GM21723 (cell line): ENCODE measurements around the gene PDGFA.

Experiments used
- ATAC-seq: cut with Tn5 transposase; IDR thresholded peaks from one replicate; pipeline ENCODE4 v1.9.1; 2021; ENCODE audit warnings: mild to moderate bottlenecking, moderate library complexity; ENCODE audit not compliant: unreplicated experiment

The PDGFA gene

GRCh38 chr7:475951-476441 is 43.6 kb downstream of the PDGFA start:
- ATAC-seq: no peak

- ATAC-seq: no peak
Observed at GRCh38 chr7:475425-475728, 44.3 kb downstream of the PDGFA start.

GRCh38 chr7:474605-475424 is 44.8 kb downstream of the PDGFA start:
- ATAC-seq: no peak

GRCh38 chr7:473870-474604 is 45.6 kb downstream of the PDGFA start:
- no peak for ATAC-seq

- no peak for ATAC-seq
Observed at GRCh38 chr7:473211-473734, 46.4 kb downstream of the PDGFA start.

GRCh38 chr7:472640-472957 is 47.0 kb downstream of the PDGFA start:
- ATAC-seq: no peak

- no peak for ATAC-seq
Observed at GRCh38 chr7:471866-472639, 47.6 kb downstream of the PDGFA start.

GRCh38 chr7:471191-471865 is 48.3 kb downstream of the PDGFA start:
- no peak for ATAC-seq

- ATAC-seq: no peak
Observed at GRCh38 chr7:469563-469961, 50.1 kb downstream of the PDGFA start.

GRCh38 chr7:468681-469562 is 50.7 kb downstream of the PDGFA start:
- no peak for ATAC-seq

- no peak for ATAC-seq
Observed at GRCh38 chr7:467856-468545, 51.6 kb downstream of the PDGFA start.

GRCh38 chr7:467393-467828 is 52.2 kb downstream of the PDGFA start:
- no peak for ATAC-seq

GRCh38 chr7:466465-467191 is 53.0 kb downstream of the PDGFA start:
- no peak for ATAC-seq

- no peak for ATAC-seq
Observed at GRCh38 chr7:465710-466400, 53.8 kb downstream of the PDGFA start.

- no peak for ATAC-seq
Observed at GRCh38 chr7:464454-465401, 54.9 kb downstream of the PDGFA start.

GRCh38 chr7:463817-464453 is 55.7 kb downstream of the PDGFA start:
- no peak for ATAC-seq
